ENCODE data around the gene GRAMD2B. TPM values are rescaled to one million over a fixed set of nuclear protein-coding genes. Genes with fewer than 3 reads are reported as not detected.

Gene GRAMD2B
- total and polyA plus RNA-seq, 2 of the 8 experiments (the other 6 are each of a cell fraction or from before 2014, with no cell fraction given): 6.4 to 9.4 TPM

- TF ChIP-seq EZH2 (IDR thresholded peaks at IDR 0.05; ENCODE audit: low read depth, low read length, severe bottlenecking): no peak
- TF ChIP-seq EP300 (IDR thresholded peaks at IDR 0.05; ENCODE audit: borderline replicate concordance in 1 of 2, low read depth in 2 of 2, low read length in 2 of 2): no peak
- no peak for TF ChIP-seq PHF8 (conservative IDR thresholded peaks at IDR 0.05; ENCODE audit: low read depth, low read length)
- TF ChIP-seq SAP30 (IDR thresholded peaks at IDR 0.05; ENCODE audit: insufficient read depth, insufficient replicate concordance, low read length): no peak
- no peak for TF ChIP-seq KDM4A (IDR thresholded peaks at IDR 0.05; ENCODE audit: low read depth, low read length, severe bottlenecking)
- no peak for TF ChIP-seq SIN3A (conservative IDR thresholded peaks at IDR 0.05 in 1 of 2, IDR thresholded peaks at IDR 0.05 in 1 of 2; ENCODE audit: low read depth in 1 of 2, low read length in 2 of 2)
Measured at GRCh38 chr5:126448720-126449119, 25.5 kb downstream of the GRAMD2B start (continued).

Data from H1 (cell line).